GM21367 (cell line): Measurements from ENCODE around the gene CDC42BPG.

ENCODE experiments used
- ATAC-seq: cut with Tn5 transposase; IDR thresholded peaks from one replicate; pipeline ENCODE4 v1.9.1; 2021; ENCODE audit not compliant: unreplicated experiment

The CDC42BPG gene, protein sequence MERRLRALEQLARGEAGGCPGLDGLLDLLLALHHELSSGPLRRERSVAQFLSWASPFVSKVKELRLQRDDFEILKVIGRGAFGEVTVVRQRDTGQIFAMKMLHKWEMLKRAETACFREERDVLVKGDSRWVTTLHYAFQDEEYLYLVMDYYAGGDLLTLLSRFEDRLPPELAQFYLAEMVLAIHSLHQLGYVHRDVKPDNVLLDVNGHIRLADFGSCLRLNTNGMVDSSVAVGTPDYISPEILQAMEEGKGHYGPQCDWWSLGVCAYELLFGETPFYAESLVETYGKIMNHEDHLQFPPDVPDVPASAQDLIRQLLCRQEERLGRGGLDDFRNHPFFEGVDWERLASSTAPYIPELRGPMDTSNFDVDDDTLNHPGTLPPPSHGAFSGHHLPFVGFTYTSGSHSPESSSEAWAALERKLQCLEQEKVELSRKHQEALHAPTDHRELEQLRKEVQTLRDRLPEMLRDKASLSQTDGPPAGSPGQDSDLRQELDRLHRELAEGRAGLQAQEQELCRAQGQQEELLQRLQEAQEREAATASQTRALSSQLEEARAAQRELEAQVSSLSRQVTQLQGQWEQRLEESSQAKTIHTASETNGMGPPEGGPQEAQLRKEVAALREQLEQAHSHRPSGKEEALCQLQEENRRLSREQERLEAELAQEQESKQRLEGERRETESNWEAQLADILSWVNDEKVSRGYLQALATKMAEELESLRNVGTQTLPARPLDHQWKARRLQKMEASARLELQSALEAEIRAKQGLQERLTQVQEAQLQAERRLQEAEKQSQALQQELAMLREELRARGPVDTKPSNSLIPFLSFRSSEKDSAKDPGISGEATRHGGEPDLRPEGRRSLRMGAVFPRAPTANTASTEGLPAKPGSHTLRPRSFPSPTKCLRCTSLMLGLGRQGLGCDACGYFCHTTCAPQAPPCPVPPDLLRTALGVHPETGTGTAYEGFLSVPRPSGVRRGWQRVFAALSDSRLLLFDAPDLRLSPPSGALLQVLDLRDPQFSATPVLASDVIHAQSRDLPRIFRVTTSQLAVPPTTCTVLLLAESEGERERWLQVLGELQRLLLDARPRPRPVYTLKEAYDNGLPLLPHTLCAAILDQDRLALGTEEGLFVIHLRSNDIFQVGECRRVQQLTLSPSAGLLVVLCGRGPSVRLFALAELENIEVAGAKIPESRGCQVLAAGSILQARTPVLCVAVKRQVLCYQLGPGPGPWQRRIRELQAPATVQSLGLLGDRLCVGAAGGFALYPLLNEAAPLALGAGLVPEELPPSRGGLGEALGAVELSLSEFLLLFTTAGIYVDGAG (N-terminal part only)

DNA sequence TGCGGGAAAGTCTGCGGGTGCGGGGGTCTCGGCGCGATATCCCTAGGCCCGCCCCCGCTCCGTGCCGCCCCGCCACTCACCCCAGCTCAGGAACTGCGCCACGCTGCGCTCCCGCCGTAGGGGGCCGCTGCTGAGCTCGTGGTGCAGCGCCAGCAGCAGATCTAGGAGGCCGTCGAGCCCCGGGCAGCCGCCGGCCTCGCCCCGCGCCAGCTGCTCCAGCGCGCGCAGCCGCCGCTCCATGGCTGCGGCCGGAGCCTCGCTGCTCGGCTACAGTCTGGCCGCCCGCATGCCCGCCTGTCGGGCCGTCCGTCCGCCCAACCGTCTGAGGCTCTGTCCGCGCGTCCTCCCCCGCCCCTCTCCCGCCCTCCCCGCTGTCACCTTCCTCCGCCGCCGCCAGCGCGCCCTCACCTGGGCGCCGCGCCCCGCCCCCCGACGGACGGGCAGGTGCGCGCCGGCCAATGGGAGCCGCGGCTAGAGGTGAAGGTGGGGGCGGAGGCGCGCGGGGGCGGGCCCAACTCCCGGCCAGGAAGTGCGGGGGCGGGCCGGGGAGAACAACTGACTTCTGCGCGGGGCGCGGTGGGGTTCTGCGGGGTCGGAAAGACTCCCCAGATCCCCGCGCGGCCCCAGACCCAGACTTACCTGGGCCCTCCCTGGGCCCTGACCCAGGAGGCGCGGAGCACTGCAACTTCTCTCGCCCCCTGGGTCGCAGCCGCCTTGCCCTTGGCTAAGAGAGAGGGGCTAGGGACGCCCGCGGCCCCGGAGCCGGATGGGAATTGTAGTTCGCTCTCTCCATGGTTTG, at the start of gene CDC42BPG:
Gene CDC42BPG (minus strand): TSS at position 324 of the 799 bp plus-strand sequence. CDS start 84 bp downstream, at position 240.
- no peak for ATAC-seq

DNA sequence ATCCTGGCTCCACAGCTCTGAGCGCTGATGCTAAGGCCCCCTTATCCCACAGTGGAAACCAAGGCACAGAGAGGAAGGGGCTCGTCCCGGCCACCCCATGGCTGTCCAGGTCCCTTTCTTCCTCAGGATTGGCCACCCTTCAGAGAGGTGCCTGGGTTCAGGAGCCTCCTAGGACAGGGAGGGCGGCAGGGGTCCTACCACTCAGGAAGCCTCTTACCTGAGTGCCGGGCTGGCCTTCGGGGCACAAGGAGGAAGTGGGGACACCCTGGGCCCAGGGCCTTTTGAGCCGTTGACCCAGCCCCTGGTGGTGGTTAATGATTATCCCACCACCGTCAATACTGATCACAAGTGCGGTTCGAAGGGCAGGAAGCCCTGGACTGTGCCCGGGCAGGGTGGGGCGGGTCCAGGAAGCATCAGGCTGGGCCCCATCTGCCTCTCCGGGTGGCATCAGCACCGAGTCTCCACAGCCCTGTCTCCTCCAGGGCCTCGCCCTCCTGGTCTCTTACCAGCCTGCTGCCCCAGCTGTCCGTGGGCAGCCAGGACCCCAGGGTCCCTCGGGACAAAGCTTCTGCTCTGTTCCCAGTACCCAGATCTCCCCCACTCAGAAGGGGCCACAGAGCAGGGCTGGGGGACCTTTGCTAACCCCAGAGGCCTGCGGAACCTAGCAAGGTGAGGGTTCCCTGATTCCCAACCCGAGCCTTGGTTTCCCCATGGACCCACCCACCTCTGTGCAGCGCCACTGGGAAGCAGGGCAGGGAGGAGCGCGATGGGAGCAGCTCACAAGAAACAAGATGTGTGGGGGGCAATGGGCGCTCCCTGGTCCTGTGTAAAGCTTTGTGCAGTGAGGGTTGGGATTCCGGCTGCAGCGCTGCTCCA, 49.0 kb upstream of the CDC42BPG start:
- no peak for ATAC-seq

DNA sequence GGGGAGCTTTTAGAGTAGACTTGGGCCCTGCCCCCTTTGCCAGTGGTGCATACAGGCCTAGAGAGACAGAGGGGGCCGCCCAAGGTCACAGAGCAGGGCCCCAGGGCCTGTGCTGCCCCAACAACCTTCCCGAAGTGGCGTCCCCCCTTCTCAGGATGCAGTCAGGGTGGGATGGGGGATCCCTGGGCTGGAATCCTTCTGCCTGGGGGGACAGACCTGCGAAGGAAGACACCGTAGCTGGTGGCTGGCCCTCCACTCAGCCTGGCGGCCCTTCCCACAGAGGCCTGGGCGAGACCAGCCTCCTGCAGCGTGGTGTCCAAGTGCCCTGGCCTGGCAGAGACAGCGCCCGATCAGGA, 48.4 kb upstream of the CDC42BPG start:
- ATAC-seq = no peak

DNA sequence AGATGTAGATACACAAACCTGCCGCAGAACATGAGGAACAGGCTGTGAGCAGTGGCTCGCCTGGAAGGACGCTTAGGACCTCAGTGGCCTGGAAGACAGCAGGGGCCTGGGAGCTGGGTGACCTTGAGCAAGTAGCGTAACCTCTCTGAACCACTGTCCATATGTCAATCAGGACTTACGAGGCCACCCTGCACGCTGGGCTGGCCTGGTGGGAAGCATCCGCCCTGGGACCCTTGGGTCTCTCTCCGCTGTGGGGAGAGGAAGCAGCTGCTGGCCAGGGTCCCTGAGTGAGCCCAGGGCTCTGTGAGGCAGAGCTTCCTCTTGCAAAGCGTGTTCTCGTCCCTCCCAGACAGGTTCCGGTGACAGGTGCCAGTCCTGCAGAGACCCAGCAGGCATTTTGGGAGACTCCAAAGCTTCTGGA, 48.0 kb upstream of the CDC42BPG start:
- no peak for ATAC-seq

DNA sequence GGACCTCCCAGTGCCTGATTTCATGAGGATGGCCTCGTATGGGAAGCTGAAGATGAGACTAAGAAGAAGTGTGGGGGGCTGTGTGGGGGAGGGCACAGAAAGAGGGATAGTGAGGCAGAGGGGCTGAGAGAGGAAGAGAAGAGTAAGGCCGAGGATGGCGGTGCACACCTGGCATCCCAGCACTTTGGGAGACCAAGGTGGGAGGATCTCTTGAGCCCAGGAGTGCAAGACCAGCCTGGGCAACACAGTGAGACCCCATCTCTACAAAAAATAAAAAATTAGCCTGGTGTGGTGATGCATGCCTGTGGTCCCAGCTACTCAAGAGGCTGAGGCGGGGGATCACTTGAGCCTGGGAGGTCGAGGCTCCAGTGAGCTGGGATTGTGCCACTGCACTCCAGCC, 47.4 kb upstream of the CDC42BPG start:
- no peak for ATAC-seq

DNA sequence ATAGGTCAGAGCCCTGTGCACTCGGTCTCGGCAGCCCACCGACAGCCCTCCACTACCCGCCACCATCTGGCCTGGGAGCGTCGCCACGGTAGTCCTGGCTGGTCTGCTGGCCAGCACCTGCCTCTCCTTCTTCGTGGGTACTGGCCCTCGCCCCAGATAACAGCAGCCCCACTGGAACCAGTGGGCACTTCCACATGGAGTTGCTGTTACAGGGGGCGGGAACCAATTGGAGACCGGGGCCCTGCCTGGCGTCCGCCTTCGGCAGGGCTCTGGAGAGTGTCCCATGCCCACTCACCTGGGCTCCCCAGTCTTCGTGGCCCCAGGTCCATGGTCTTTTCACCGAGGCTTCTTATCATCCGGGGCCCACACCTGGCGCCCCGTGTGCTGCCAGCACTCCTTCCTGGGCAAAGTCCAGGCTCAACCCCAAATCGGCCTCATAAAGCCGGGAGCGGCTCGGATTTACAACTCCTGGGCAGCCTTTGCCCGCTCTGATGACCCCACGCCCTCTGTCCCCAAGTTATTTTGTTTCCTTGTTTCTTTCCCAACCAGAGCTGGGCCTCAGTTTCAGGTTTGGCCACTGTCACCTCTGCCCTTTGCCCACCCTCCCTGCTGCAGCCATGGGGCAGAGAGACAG, 46.9 kb upstream of the CDC42BPG start:
- no peak for ATAC-seq

DNA sequence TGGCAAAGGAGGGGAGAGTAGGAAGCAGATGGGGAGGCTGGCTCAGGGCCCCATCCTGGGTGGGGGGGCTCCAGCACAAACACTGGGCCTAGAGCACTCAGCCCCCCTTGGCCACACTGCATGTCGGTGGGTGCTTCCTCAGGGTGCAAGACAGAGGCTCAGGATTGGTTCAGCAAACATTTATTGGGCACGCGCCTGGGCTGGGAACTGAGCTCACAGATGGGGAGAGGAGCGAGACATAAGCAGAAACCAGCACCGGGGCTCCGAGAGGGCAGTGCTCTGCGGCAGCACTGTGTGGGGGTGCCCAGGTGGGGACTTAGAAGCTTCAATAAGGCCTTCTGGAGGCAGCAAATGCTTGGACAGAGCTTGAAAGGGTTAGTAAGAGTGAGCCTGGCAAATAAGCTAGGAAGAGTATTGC, 46.1 kb upstream of the CDC42BPG start:
- ATAC-seq = no peak

DNA sequence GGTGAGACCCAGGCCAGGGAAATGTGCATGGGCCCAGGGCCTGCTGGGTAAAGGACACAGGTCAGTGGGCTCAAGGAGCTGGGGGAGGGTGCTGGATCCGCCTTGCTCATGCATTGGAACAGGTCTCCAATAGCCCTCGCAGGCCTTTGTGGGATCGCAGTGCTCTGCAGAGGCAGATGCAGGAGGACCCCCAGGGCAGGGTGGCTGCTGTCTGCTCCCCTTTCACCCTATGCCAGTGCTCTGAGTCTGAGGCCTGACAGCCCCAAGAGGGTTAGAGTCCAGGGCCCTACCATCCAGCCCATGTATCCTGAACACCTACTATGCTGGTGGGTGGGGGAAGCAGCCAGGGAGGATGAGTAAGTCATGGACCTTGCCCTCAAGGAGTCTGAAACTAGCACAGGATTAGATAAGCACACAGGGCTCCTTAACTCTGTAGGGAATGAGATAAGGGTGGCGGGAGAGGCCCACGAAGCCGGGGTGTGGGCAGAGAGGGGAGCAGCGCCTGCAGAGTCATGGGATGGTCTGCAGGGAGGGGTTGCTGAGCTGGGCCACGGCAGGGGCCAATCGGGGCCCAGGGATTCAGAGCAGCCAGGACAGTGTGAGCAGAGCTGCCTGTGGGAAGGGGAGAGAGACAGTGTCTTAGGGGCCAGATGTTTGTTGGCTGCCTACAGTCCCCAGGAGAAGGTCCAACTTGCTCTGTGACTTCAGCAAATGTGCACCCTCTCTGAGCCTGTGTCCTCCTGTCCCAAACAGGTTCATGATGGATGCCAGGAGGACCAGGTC, 44.5 kb upstream of the CDC42BPG start:
- ATAC-seq = no peak

DNA sequence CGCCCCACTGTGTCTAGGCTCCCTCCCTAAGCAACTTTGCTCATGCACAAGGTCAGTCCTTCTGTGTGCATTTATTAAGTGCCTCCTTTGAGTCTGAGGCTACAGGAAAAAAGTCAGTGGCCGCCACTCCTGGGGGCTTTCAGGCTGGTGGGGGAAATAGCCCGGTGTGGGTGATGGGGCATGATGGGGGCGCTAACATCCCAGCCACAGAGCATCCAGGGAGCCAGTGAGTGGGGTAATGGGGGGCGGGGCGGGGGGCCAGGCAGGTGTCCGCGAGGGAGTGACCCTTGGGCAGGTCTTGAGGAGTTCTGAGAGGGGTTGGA, 43.9 kb upstream of the CDC42BPG start:
- ATAC-seq = no peak

DNA sequence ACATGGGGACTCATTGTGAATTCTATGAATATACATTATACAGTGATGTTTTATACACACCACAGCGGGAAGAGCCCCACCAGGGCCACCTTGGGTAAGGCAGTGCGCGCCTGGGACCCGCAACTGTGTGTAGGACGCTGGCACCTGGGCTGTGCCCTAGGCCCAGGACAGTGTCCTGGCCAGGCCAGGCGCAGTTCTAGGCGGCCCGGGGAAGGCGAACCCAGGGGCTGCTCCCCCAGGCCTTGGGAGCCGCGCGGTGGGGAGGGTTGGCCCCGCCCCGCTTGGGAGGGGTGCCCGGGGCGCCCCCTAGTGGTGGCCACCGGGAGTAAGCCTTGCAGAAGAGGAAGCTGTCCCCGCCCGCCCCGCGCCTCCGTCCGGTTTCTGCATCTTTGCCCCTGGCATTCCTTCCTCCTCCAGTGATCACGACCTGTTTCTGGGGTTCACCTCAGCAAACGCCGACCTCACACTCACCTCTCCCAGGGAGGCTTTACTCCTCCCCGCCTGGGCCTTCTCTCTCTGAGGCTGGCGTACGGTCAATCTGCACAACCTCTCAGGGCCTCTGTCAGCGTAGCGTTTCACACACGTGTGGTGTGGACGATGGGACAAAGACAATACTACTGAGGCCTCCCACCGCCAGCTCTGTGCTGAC, 43.4 kb upstream of the CDC42BPG start:
- ATAC-seq = no peak

DNA sequence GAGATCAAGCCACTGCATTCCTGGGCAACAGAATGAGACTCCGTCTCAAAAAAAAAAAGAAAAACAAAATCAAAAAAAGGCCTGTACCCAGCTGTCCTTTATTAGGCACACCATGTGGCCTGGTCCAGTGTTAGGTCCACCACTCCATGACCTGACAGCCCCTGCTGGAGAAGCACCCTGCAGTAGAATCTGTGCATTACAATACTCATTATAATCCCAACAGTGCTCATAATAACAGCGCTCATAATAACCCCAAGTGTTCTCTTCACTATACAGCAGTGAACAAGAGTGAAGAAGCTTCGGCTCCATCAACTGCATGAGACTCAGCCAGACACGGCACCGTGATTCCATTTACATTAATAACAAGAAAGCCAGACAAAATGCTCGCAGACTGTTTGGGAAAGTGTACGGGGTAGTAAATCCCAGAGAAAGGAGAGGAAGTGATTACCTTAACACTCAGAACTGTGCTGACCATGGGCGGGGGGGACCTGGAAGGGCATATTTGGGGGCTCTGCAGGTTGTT, 42.8 kb upstream of the CDC42BPG start:
- no peak for ATAC-seq

DNA sequence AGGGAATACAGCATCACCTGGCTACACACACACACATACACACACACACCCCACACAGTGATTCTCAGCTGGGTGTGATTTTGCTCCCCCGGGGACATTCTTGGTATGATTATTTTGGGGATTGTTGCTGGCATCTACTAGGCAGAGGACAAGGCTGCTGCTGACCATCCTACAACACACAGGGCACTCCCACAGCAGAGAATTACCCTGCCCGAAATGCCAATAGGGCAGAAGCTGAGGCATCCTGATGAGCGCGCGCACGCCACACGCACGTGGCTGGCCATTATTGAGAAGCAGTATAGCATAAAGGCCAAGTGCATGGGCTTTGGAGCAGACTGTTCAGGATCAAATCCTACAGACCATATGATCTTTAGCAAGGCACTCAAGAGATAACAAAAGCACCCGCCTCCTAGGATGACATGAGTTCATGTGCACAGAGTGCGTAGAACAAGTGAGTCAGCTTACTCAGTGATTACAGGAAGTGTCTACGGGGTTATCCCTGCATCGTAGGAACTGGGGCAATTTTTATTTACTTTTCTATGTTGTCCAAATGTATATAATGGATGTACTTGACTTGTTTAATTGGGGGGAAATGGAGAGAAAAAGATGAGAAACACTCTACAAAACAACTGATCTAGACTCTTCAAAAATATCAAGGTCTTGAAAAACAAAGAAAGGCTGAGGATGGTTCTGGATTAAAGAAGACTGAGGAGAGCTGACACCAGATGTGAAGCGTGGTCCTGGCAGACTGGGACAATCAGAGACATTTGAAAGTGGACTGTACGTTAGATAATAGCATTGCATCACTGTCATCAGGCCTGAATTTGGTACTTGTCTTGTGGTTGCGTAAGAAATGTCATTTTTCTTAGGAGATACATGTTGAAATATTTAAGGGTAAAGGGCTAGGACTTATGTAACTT, 41.2 kb upstream of the CDC42BPG start:
- no peak for ATAC-seq

DNA sequence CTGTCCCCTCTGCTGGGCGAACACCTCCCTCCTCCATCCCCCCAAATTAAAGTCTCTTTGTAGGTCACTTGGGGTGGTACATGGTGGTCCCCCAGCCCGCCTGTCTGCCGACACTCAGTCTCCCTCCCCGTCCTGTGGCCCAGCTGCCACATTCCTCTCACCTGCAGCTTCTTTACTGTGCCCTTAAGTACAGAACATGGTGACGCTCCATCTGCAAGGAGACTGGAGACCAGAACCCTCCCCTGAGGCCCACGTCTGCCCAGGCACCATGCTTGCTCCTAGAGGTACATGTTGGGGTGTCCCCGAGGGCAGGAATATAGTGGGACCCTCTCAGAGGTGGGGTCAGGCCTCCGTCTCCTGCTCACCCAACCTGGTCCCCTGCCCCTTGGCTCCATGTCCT, 39.6 kb upstream of the CDC42BPG start:
- ATAC-seq = no peak

DNA sequence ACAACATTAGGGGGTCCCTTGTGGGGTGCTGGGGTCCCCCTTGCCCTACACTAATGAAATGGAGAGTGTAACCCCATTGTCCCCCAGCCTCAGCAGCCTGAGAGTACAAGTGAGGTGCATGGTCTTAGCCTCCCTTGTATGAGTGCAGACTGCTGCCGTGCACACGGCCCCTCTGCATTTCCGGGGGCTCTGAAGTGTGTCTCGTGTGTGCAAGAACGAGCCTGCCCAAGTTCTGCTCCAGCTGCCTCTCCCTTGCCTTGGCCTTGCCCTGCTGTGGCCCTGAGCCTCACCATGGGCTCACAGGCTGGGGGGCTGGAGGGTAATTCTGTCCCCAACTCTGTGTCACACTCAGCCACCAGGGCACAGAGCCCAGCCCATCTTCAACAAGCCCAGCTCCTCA, 39.1 kb upstream of the CDC42BPG start:
- ATAC-seq = no peak

DNA sequence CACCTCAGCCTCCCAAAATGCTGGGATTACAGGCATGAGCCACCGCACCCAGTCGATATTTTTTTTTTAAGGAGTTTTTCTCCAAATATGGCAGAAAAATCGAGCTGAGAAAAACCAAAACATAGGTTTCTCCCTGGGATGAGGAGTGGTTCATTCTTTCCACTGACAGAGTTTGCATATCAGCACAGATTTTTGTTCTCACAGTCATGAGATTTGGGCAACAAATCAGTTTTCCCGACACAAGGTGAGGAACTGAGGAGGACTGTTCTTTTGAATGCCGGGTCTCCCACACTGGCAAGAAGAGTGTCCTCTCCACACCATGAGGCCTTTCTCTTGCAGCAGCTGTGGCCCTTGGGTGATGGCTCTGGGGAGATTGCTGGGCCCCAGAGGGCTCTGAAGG, 37.8 kb upstream of the CDC42BPG start:
- ATAC-seq = no peak

DNA sequence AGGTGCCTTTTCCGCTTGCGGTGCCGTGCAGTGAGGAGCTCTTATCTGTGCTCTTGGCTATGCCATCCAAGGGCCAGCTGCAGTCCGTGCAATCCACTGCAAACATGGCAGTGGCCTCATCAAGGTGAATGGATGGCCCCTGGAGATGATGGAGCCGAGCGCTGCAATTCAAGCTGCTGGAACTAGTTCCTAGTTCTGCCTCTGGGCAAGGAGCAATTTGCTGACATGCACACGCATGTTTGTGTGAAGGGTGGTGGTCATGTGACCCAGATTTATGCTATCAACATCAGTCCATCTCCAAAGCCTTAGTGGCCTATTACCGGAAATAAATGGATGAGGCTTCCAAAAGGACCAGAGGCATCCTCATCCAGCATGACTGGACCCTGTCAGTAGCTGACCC, 37.0 kb upstream of the CDC42BPG start:
- ATAC-seq = no peak
